ENCODE data around the gene TBKBP1. TPM values are rescaled to one million over a fixed set of nuclear protein-coding genes. Genes with fewer than 3 reads are reported as not detected.
A peak's percentile ranks its signal among the peaks of the same experiment; 100 is the strongest.

TBKBP1 gene
- polyA plus RNA-seq, 3 donors = 0.22 to 7.7 (median 0.45) TPM

DNA sequence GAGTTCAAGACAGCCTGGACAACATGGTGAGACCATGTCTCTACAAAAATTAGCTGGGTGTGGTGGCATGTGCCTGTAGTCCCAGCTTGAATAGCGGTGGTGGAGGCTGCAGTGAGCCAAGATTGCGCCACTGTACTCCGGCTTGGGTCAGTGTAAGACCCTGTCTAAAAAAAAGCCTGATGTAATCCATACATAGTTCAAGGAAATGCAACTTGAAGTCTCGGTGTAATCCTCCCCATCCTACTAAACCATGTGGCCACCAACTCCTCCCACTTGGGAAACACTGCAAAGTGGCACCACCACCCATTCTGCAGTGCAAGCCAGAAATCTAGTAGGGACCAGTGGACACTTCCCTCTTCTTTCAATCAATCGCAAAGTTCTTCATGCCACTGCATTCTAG lies 49.6 kb upstream of the TBKBP1 start:
- peak overlapping the region in 1 of 2 donors; percentile 40 for H3K4me3 Mint-ChIP-seq
- peak in 2 of 3 donors; percentile 16 to 37 for DNase-seq
- TF ChIP-seq, protein P1, sequence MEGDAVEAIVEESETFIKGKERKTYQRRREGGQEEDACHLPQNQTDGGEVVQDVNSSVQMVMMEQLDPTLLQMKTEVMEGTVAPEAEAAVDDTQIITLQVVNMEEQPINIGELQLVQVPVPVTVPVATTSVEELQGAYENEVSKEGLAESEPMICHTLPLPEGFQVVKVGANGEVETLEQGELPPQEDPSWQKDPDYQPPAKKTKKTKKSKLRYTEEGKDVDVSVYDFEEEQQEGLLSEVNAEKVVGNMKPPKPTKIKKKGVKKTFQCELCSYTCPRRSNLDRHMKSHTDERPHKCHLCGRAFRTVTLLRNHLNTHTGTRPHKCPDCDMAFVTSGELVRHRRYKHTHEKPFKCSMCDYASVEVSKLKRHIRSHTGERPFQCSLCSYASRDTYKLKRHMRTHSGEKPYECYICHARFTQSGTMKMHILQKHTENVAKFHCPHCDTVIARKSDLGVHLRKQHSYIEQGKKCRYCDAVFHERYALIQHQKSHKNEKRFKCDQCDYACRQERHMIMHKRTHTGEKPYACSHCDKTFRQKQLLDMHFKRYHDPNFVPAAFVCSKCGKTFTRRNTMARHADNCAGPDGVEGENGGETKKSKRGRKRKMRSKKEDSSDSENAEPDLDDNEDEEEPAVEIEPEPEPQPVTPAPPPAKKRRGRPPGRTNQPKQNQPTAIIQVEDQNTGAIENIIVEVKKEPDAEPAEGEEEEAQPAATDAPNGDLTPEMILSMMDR (IDR thresholded peaks at IDR 0.05) = no peak

DNA sequence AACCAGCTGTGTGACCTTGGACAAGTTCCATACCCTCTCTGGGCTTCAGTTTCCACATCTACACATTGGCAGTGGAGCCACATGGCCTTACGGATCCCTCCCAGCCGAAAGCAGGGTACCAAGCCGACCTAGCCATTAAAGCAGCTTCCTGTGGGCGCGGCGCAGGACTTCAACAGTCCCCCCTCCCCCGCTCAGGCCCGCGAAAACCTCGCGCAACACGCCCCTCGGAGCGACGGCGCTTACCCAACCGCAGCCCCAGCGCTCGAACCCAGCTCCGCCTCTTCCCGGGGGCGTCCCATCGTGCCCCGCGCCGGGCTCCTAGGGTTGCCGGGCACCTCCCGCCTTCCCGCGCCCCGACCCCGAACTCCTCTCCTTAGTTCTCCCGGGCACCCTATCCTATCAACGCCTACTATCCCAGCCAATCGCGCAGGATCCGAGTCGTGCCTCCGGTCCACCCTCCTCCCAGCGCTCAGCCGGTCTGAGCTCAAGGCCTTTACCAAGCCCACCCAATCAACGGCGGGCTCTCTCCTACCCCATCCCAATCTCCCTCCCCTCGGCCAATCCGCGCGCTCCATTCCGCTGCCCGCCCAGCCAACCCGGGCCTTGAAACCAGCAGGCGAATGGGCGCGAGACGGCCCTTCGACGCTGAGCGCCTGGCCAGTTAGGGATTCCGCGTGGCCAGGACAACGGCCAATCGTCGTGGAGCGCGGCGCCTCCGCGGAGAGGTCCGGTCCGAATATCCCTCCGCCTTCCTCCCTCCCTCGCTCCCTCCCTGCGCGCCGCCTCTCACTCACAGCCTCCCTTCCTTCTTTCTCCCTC lies 44.6 kb upstream of the TBKBP1 start, which contains the start of gene KPNB1:
KPNB1 (plus strand) TSS at position 767 of the 819 bp plus-strand sequence. CDS start 326 bp downstream, outside the sequence.
- peaks cover 66 to 85% of the 10 kb centered on the region in 2 donors for H3K4me1 ChIP-seq (ENCODE audit: control insufficient read depth in 1 of 2, insufficient read depth in 2 of 2, low read length in 2 of 2)
- TF ChIP-seq, protein P1 (IDR thresholded peaks at IDR 0.05) = no peak
- peaks cover 38% of the 10 kb centered on the region for H4K20me1 ChIP-seq (ENCODE audit: insufficient read depth, low read length)
- peak within 1 kb of the TSS; percentile 66 for H3K9ac ChIP-seq (ENCODE audit: insufficient read depth, low read length, poor library complexity, severe bottlenecking)
- WGBS (ENCODE audit: insufficient coverage) = under 1% methylated on average over 66 of the region's 74 CpGs
- H3K36me3 Mint-ChIP-seq = peaks cover 22 to 29% of the 10 kb centered on the region in 2 donors
- H3K27me3 ChIP-seq (ENCODE audit: control insufficient read depth in 2 of 2, insufficient read depth in 2 of 2, low read length in 2 of 2) = no peaks in the 10 kb centered on the region
- H3K79me2 ChIP-seq (ENCODE audit: insufficient read depth, low read length) = peaks cover 63% of the 10 kb centered on the region
- peak within 1 kb of the TSS; percentile 97 for H3K4me2 ChIP-seq (replicated peaks; ENCODE audit: extremely low read depth, low read length, poor library complexity, severe bottlenecking)
- intact Hi-C loops (cut with micrococcal nuclease) = no loop called here
- H3K4me3 ChIP-seq (replicated peaks in 1 of 3; ENCODE audit: low read depth in 2 of 3, low read length in 3 of 3) = peak within 1 kb of the TSS; percentile 77 to 92 (median 90)
- peak within 1 kb of the TSS; percentile 90 to 93 for H3K4me3 Mint-ChIP-seq
- peak within 1 kb of the TSS; percentile 89 to 91 for H3K27ac ChIP-seq (ENCODE audit: low read depth in 1 of 2, low read length in 2 of 2)
- peak within 1 kb of the TSS; percentile 93 to 99 (median 96) for H3K27ac Mint-ChIP-seq
- H3K27me3 Mint-ChIP-seq (ENCODE audit: low read depth in 3 of 3) = peaks cover 0 to 2% (median 0%) of the 10 kb centered on the region in 3 donors
- H3K4me1 Mint-ChIP-seq = peaks cover 65% of the 10 kb centered on the region
- DNase-seq = peak; percentile 98 to 100 (median 100)
- peaks cover 24 to 30% of the 10 kb centered on the region in 2 donors for H3K36me3 ChIP-seq (replicated peaks in 1 of 2; ENCODE audit: control insufficient read depth in 1 of 2, insufficient read depth in 2 of 2, low read length in 2 of 2)
- no peaks in the 10 kb centered on the region for H3K9me3 ChIP-seq (replicated peaks in 1 of 2; ENCODE audit: control insufficient read depth in 1 of 2, insufficient read depth in 1 of 2, low read length in 2 of 2)
- peak within 1 kb of the TSS; percentile 78 for H2AFZ ChIP-seq (ENCODE audit: insufficient read depth, low read depth, low read length, poor library complexity, severe bottlenecking)
- no peaks in the 10 kb centered on the region for H3K9me3 Mint-ChIP-seq

More for the DNA sequence above, 49.6 kb upstream of the TBKBP1 start:
- Mint-ChIP-seq H3K36me3 (peaks cover 5% of the 10 kb centered on the region in 2 donors), H3K27me3 (ENCODE audit: low read depth in 3 of 3) (peaks cover 0 to under 1% (median 0%) of the 10 kb centered on the region in 3 donors), H3K27ac (peak overlapping the region; percentile 36 to 84 (median 68)), H3K9me3 (peaks cover 0 to 2% (median 0%) of the 10 kb centered on the region in 7 donors), H3K4me1 (peaks cover 50% of the 10 kb centered on the region)
- H3K36me3 ChIP-seq (replicated peaks in 1 of 2; ENCODE audit: control insufficient read depth in 1 of 2, insufficient read depth in 2 of 2, low read length in 2 of 2) = no peaks in the 10 kb centered on the region
- WGBS (ENCODE audit: insufficient coverage) = 8% methylated on average over 4 of the region's 5 CpGs
- peaks cover 29% of the 10 kb centered on the region for H3K79me2 ChIP-seq (ENCODE audit: insufficient read depth, low read length)
- intact Hi-C loops (cut with micrococcal nuclease) = no loop called here
- peak overlapping the region in 1 of 3 experiments; percentile 26 for H3K4me3 ChIP-seq (replicated peaks in 1 of 3; ENCODE audit: low read depth in 2 of 3, low read length in 3 of 3)
- H3K9ac ChIP-seq (ENCODE audit: insufficient read depth, low read length, poor library complexity, severe bottlenecking) = no peak overlapping the region
- H2AFZ ChIP-seq (ENCODE audit: insufficient read depth, low read depth, low read length, poor library complexity, severe bottlenecking) = peak overlapping the region; percentile 8
- no peaks in the 10 kb centered on the region for H4K20me1 ChIP-seq (ENCODE audit: insufficient read depth, low read length)
- H3K27ac ChIP-seq (ENCODE audit: low read depth in 1 of 2, low read length in 2 of 2) = peak overlapping the region in 1 of 2 donors; percentile 38
- H3K4me1 ChIP-seq (ENCODE audit: control insufficient read depth in 1 of 2, insufficient read depth in 2 of 2, low read length in 2 of 2) = peaks cover 55 to 62% of the 10 kb centered on the region in 2 donors
- H3K4me2 ChIP-seq (replicated peaks; ENCODE audit: extremely low read depth, low read length, poor library complexity, severe bottlenecking) = peak overlapping the region; percentile 28
- no peaks in the 10 kb centered on the region for H3K27me3 ChIP-seq (ENCODE audit: control insufficient read depth in 2 of 2, insufficient read depth in 2 of 2, low read length in 2 of 2)
- no peaks in the 10 kb centered on the region for H3K9me3 ChIP-seq (replicated peaks in 1 of 2; ENCODE audit: control insufficient read depth in 1 of 2, insufficient read depth in 1 of 2, low read length in 2 of 2)
